Immature natural killer cell (primary cell): ENCODE data around the gene DPM1. TPM values are rescaled to one million over a fixed set of nuclear protein-coding genes. Genes with fewer than 3 reads are reported as not detected.
A peak's percentile ranks its signal among the peaks of the same experiment; 100 is the strongest.
"Not testable (repeated sequence)": the region's sequence is repeated elsewhere in the genome, so short reads cannot be mapped to it uniquely, and the experiment has no call there.

Experiments used
- DNase-seq, 3 donors: peaks; one replicate each; pipeline ENCODE4 v3.0.0; 2022; ENCODE audit warnings: mixed read lengths in 1 of 3
- H3K27ac Mint-ChIP-seq, 6 donors: one replicate each; pipeline ENCODE4 v1.8.0; 2020; ENCODE audit warnings: mixed read lengths in 6 of 6, mild to moderate bottlenecking in 5 of 6, inconsistent platforms in 4 of 6, moderate library complexity in 3 of 6
- H3K27me3 Mint-ChIP-seq, 3 donors: one replicate each; pipeline ENCODE4 v1.8.0; 2020 to 2021; ENCODE audit warnings: low read depth in 3 of 3, mild to moderate bottlenecking in 3 of 3, mixed read lengths in 3 of 3, moderate library complexity in 3 of 3, inconsistent platforms in 1 of 3
- H3K36me3 Mint-ChIP-seq, 3 donors: one replicate each; pipeline ENCODE4 v1.8.0; 2020; ENCODE audit warnings: mixed read lengths in 3 of 3, inconsistent platforms in 2 of 3, mild to moderate bottlenecking in 2 of 3
- H3K4me1 Mint-ChIP-seq, 2 donors: one replicate each; pipeline ENCODE4 v1.8.0; 2020; ENCODE audit warnings: inconsistent platforms in 2 of 2, mild to moderate bottlenecking in 2 of 2, mixed read lengths in 2 of 2, moderate library complexity in 1 of 2
- H3K4me3 Mint-ChIP-seq, 5 donors: one replicate each; pipeline ENCODE4 v1.8.0; 2020; ENCODE audit warnings: mild to moderate bottlenecking in 5 of 5, mixed read lengths in 5 of 5, inconsistent platforms in 3 of 5, moderate library complexity in 3 of 5
- H3K9me3 Mint-ChIP-seq, 6 donors: one replicate each; pipeline ENCODE4 v1.8.0; 2020; ENCODE audit warnings: mild to moderate bottlenecking in 6 of 6, mixed read lengths in 6 of 6, inconsistent platforms in 4 of 6, moderate library complexity in 3 of 6
- polyA plus RNA-seq, 3 donors: library from polyadenylated mRNA; unstranded; fragments of 300-500 nt; fragmentation: Illumina TruSeq; gene quantifications; one replicate each; pipeline ENCODE4 v1.2.3, GENCODE V29; 2021

The DPM1 gene
- polyA plus RNA-seq, 3 donors from 2014 or later = 46.6 to 61.8 (median 52.8) TPM

- peaks cover 1 to 6% (median 5%) of the 10 kb centered on the region in 3 donors for H3K27me3 Mint-ChIP-seq
- no peak for DNase-seq
- no peak overlapping the region for H3K27ac Mint-ChIP-seq
- no peak overlapping the region for H3K4me3 Mint-ChIP-seq
- H3K4me1 Mint-ChIP-seq = peaks cover 0 to 1% of the 10 kb centered on the region in 2 donors
- H3K9me3 Mint-ChIP-seq = no peaks in the 10 kb centered on the region
- no peaks in the 10 kb centered on the region for H3K36me3 Mint-ChIP-seq
Measured at GRCh38 chr20:50992336-50992732, 34.0 kb upstream of the DPM1 start.

DNA sequence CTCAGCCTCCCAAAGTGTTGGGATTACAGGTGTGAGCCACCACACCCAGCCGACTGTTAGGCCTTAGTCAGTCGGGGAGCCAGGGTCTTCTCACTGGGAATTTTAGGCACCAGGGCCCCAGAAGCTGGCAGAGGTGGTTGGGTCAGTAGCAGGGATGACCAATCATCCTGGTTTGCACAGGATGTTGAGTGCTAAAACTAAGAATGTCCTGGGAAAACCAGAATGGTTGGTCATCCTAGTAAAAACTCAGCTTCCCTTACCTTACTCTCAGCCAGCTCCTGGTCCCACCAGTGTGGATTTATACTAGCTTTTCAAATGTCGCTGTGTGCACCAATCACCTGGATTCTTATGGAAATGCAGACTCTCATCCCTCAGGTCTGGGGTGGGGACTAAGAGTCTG lies 32.7 kb upstream of the DPM1 start:
- Mint-ChIP-seq H3K4me1 (peaks cover 0 to 1% of the 10 kb centered on the region in 2 donors), H3K4me3 (no peak overlapping the region), H3K27ac (no peak overlapping the region), H3K27me3 (peaks cover 1 to 8% (median 2%) of the 10 kb centered on the region in 3 donors), H3K9me3 (no peaks in the 10 kb centered on the region), H3K36me3 (no peaks in the 10 kb centered on the region)
- no peak for DNase-seq

DNA sequence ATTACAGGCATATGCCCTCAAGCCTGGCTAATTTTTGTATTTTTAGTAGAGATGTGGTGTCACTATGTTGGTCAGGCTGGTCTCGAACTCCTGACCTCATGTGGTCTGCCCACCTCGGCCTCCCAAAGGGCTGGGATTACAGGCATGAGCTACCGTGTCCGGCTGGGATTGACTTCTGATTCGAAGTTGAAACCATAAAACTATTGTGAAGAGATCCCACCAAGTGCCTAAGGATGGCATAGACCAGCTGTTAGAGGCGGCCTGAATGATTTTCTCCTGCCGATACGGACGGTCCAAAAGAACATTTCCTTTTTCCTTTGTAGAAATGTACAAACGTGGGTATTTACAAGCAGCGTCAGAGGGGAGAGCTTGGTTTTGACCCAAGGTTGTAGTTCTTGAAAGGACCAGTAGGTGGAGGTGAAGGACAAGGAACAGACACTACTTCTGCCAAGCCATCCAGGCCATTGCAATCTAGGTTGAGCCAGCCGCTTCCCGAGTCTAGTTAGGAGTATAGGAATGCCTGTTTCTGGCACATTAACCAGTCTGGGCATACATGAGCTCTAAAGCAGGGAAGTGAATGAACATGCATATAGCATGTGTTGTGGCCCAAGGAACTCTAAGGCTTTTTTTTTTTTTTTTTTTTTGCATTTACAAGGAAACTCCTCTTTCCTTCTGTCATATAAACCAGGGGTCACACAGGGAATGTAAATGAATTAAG lies 29.3 kb upstream of the DPM1 start:
- Mint-ChIP-seq H3K4me3 (no peak overlapping the region), H3K36me3 (no peaks in the 10 kb centered on the region), H3K27ac (no peak overlapping the region), H3K27me3 (peaks cover 1 to 14% (median 2%) of the 10 kb centered on the region in 3 donors), H3K9me3 (no peaks in the 10 kb centered on the region), H3K4me1 (peaks cover 0 to 1% of the 10 kb centered on the region in 2 donors)
- peak; percentile 60 to 70 (median 66) for DNase-seq

DNA sequence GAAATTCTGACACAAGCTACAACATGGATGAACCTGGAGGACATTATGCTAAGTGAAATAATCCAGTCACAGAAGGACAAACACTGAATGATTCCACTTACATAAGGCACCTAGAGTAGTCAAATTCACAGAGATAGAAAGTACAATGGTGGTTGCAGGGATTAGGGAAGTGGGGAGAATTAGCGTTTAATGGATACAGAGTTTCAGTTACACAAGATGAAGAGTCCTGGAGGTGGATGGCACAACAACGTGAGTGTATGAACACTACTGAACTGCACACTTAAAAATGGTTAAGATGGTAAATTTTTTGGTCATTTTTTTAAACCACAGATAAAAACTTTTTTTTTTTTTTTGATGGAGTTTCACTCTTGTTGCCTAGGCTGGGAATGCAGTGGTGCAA lies 25.0 kb upstream of the DPM1 start:
- Mint-ChIP-seq H3K4me3 (no peak overlapping the region), H3K4me1 (peaks cover 0 to 4% of the 10 kb centered on the region in 2 donors), H3K27ac (no peak overlapping the region), H3K27me3 (peaks cover 3 to 13% (median 5%) of the 10 kb centered on the region in 3 donors), H3K36me3 (no peaks in the 10 kb centered on the region), H3K9me3 (no peaks in the 10 kb centered on the region)
- no peak for DNase-seq

DNA sequence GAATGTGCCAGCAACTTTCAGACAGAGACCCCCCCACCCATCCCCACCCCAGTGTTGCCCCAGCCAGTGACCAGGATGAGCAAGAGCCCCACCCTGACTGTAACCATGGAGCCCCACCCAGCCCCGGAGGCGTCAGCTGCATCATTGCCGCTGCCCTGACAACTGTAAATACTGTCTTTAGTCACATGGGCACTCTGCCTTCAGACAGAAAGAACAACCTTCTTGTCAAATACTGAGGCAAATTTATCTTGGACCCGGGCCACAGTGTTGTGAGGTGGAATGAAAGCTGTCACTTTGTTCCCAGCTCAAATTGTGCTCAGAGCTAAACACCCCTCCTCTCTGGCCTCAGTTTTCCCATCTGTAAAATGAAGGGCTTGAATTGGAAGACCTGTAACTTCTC lies 24.0 kb upstream of the DPM1 start:
- Mint-ChIP-seq H3K27me3 (peaks cover 2 to 13% (median 5%) of the 10 kb centered on the region in 3 donors), H3K4me1 (peaks cover 0 to 2% of the 10 kb centered on the region in 2 donors)

DNA sequence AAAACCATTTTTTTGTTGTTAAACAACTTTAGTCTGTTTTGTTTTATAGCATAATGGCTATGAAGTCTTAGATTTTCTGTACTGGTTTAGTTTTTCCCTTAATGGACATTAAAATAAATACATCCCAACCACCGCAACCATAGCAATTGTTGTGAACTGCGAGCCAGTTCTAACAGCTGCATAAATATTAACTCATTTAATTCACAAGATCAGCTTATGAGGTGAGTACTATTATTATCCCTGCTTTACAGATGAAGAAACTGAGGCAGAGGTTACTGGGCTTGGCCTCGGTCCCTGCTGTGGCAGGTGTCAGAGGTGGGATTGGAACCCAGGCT lies 23.3 kb upstream of the DPM1 start:
- DNase-seq = no peak
- H3K4me1 Mint-ChIP-seq = peaks cover 0 to 2% of the 10 kb centered on the region in 2 donors
- H3K36me3 Mint-ChIP-seq = no peaks in the 10 kb centered on the region
- no peak overlapping the region for H3K27ac Mint-ChIP-seq
- H3K9me3 Mint-ChIP-seq = no peaks in the 10 kb centered on the region
- H3K4me3 Mint-ChIP-seq = no peak overlapping the region
- H3K27me3 Mint-ChIP-seq = peaks cover 3 to 11% (median 6%) of the 10 kb centered on the region in 3 donors

More for the DNA sequence above, 24.0 kb upstream of the DPM1 start:
- Mint-ChIP-seq H3K36me3 (no peaks in the 10 kb centered on the region), H3K9me3 (no peaks in the 10 kb centered on the region), H3K27ac (no peak overlapping the region), H3K4me3 (no peak overlapping the region)
- no peak for DNase-seq

- peaks cover 0 to 2% of the 10 kb centered on the region in 2 donors for H3K4me1 Mint-ChIP-seq
- DNase-seq = peak; percentile 39 to 49 (median 44)
- no peak overlapping the region for H3K27ac Mint-ChIP-seq
- H3K4me3 Mint-ChIP-seq = no peak overlapping the region
- H3K27me3 Mint-ChIP-seq = peaks cover 3 to 11% (median 6%) of the 10 kb centered on the region in 3 donors
- no peaks in the 10 kb centered on the region for H3K9me3 Mint-ChIP-seq
- no peaks in the 10 kb centered on the region for H3K36me3 Mint-ChIP-seq
Measured at GRCh38 chr20:50980851-50981713, 22.8 kb upstream of the DPM1 start.

DNA sequence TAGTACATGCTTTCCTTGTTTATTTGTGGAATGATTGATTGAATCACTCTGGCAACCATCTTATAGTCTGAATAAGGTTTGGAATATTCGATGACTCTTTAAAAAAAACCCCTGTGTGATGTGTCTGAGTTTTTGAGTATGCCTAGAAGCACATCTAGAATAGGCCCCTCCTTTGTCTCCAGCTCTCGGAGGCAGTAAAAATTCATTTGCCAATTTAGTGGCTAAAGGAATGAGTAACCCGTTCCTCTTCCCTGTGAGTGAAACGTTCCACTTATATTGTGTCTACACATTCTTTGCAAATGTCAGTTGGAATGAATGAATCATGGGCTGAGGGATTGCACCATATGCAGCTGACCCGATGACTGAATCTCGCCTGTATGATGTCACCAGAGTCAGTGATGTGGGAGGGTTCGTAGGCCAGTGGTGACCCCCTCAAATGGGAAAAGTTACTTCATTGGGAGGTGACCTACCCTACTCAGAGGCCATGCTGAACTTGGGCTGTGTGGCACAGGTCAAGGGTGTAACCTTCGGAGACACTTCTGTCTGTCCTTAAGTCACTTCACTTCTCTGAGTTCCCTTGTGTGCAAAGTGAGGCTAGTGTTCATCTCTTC lies 21.8 kb upstream of the DPM1 start:
- no peak for DNase-seq
- H3K27me3 Mint-ChIP-seq = peaks cover 3 to 15% (median 6%) of the 10 kb centered on the region in 3 donors
- no peak overlapping the region for H3K4me3 Mint-ChIP-seq
- H3K36me3 Mint-ChIP-seq = no peaks in the 10 kb centered on the region
- no peak overlapping the region for H3K27ac Mint-ChIP-seq
- peaks cover 0 to 2% of the 10 kb centered on the region in 2 donors for H3K4me1 Mint-ChIP-seq
- H3K9me3 Mint-ChIP-seq = no peaks in the 10 kb centered on the region

DNA sequence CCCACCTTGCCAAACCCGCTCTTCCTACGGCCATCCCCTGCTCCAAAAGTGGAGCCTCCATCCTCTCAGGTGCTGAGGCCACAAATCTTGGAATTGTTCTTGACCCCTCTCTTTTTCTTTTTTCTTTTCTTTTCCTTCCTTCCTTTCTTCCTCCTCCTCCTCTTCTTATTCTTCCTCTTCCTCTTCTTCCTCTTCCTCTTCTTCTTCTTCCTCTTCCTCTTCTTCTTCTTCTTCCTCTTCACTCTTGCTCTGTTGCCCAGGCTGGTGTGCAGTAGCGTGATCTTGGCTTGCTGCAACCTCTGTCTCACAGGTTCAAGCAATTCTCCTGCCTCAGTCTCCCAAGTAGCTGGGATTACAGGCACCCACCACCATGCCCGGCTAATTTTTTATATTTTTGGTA lies 20.2 kb upstream of the DPM1 start:
- not testable (repeated sequence) for H3K9me3 Mint-ChIP-seq, H3K4me1 Mint-ChIP-seq, DNase-seq, H3K36me3 Mint-ChIP-seq, H3K27me3 Mint-ChIP-seq, H3K27ac Mint-ChIP-seq, H3K4me3 Mint-ChIP-seq

DNA sequence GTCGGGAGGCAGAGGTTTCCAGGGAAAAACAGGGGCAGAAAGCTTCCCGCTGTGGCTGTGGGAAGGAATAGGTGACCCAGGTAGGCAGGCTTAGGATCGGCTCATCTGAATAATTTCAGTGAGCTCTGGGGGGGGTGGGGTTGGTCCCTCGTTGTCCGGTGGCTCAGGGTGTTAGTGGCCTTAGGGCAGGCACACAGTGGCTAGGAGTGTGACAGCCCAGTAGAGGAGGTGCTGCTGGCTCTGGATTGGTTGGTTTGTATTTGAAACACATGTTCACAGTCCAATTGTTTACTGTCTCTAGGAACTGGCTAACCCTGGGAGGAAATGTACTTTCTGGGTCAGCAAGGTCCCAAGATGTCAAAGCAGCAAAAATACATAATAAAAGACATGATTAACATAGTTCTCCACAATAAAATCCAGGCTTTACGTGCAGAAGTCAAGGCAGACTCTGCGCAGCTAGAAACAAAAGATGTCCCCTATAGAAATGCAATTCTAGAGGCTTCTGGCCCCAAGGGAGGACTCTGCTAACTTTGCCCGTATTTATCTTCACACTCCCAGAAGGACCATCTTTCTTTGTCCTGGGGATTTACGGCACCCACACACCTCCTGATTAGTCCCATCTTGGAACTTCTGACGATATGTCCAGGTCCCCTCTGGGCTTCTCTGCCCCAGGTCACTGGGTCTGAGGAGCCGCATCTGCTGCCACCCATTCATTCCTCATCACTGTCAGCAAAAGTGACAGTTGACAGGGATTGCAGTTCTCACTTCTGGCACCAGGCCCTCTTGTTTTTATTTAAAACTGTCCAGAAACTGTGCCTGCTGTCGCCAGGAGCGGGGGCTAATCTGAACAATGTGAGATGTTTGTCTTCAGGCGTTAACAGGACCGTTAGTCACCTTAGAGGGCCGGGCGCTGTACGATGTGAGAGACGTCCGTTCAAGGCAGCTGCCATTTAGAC lies 19.0 kb upstream of the DPM1 start:
- no peak overlapping the region for H3K4me3 Mint-ChIP-seq

DNA sequence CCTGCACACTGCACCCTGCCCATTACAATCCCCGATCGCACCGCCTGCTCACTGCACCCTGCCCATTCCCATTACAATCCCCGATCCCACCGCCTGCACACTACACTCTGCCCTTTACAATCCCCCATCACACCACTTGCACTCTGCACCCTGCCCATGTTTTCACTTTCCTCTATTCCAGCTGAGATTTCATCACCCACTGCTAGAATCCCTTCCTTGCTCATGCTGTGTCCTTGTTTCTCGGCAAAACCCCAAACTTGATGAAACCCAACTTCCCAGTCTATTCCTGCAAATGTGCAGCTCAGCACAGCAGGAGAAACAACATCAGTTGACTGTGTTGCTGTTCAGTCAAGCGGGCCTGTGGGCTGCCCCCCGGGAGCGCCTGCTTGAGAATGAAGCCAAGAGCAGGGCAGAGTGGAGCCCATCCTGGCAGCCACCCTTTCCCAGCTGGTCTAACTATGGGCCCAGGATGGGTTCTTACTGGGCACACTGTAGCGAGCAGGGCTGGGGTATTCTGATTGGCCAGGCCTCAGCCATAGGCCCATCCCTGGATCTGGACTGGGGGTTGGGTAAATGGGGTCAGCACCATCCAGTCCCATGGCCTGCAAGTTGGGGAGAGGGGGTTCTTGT lies 17.5 kb upstream of the DPM1 start:
- H3K4me3 Mint-ChIP-seq = no peak overlapping the region
- H3K27me3 Mint-ChIP-seq = peaks cover 3 to 8% (median 4%) of the 10 kb centered on the region in 3 donors
- H3K4me1 Mint-ChIP-seq = no peaks in the 10 kb centered on the region
- H3K9me3 Mint-ChIP-seq = no peaks in the 10 kb centered on the region
- H3K27ac Mint-ChIP-seq = no peak overlapping the region
- no peaks in the 10 kb centered on the region for H3K36me3 Mint-ChIP-seq
- DNase-seq = no peak

More for the DNA sequence above, 19.0 kb upstream of the DPM1 start:
- Mint-ChIP-seq H3K4me1 (peaks cover 0 to 2% of the 10 kb centered on the region in 2 donors), H3K27me3 (peaks cover 3 to 8% (median 7%) of the 10 kb centered on the region in 3 donors), H3K36me3 (no peaks in the 10 kb centered on the region), H3K9me3 (no peaks in the 10 kb centered on the region), H3K27ac (no peak overlapping the region)
- DNase-seq = no peak

- Mint-ChIP-seq H3K4me3 (no peak overlapping the region), H3K9me3 (no peaks in the 10 kb centered on the region), H3K27me3 (peaks cover 0 to 5% (median 0%) of the 10 kb centered on the region in 3 donors), H3K36me3 (no peaks in the 10 kb centered on the region), H3K4me1 (no peaks in the 10 kb centered on the region), H3K27ac (no peak overlapping the region)
- DNase-seq = no peak
Measured at GRCh38 chr20:50969912-50970311, 11.6 kb upstream of the DPM1 start.

DNA sequence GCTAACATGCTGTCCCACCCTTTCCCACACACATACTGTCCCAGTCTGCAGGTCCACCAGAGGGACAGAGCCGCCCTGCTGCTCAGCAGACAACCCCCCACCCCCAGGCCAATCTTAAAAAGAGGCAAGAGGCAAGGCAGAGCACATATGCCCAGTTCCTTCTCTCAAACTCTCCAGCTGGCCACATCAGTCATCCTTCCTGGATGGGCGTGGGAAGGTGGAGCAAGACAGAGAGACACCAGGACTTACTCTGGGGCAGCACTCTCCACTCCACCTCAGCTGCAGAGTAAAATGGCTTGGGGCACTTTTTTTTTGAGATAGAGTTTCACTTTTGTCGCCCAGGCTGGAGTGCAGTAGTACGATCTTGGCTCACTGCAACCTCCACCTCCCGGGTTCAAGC lies 11.1 kb upstream of the DPM1 start:
- H3K4me1 Mint-ChIP-seq = no peaks in the 10 kb centered on the region

More for the DNA sequence above, 11.1 kb upstream of the DPM1 start:
- Mint-ChIP-seq H3K4me3 (no peak overlapping the region), H3K27ac (no peak overlapping the region), H3K9me3 (no peaks in the 10 kb centered on the region), H3K27me3 (peaks cover 0 to 5% (median 0%) of the 10 kb centered on the region in 3 donors), H3K36me3 (no peaks in the 10 kb centered on the region)
- DNase-seq = no peak
